A673 (cell line): Measurements from ENCODE around the gene GJD3.
"Not testable (repeated sequence)": the region's sequence is repeated elsewhere in the genome, so short reads cannot be mapped to it uniquely, and the experiment has no call there.

Experiments used
- CTCF ChIP-seq: fragments of 300-800, 200-600 bp; sonication (generic); conservative IDR thresholded peaks from 2 replicates; pipeline ENCODE4 v1.5.1; 2017; ENCODE audit warnings: low read depth, mild to moderate bottlenecking, antibody characterized with exemption, low read length, moderate library complexity, mixed read lengths
- EZH2 ChIP-seq: fragments of 200-600 bp; sonication (generic); IDR thresholded peaks from 2 replicates; pipeline ENCODE4 v1.6.1; 2017; ENCODE audit warnings: borderline replicate concordance, low read depth, mild to moderate bottlenecking, mixed read lengths, antibody characterized with exemption, low read length; ENCODE audit not compliant: poor library complexity, severe bottlenecking

- not testable (repeated sequence) for TF ChIP-seq CTCF, EZH2
Observed at GRCh38 chr17:40376541-40376940, 12.0 kb upstream of the GJD3 start.
